GM19452 (cell line): Measurements from ENCODE around the gene IRF2BPL.

Source experiments
- ATAC-seq: cut with Tn5 transposase; IDR thresholded peaks from one replicate; pipeline ENCODE4 v1.9.1; 2021; ENCODE audit not compliant: unreplicated experiment

The IRF2BPL gene

GRCh38 chr14:76993752-76994151, 34.8 kb downstream of the IRF2BPL start:
- no peak for ATAC-seq

GRCh38 chr14:76990084-76990483, 38.4 kb downstream of the IRF2BPL start:
- no peak for ATAC-seq

GRCh38 chr14:76987956-76988520, 40.5 kb downstream of the IRF2BPL start:
- ATAC-seq = no peak

DNA sequence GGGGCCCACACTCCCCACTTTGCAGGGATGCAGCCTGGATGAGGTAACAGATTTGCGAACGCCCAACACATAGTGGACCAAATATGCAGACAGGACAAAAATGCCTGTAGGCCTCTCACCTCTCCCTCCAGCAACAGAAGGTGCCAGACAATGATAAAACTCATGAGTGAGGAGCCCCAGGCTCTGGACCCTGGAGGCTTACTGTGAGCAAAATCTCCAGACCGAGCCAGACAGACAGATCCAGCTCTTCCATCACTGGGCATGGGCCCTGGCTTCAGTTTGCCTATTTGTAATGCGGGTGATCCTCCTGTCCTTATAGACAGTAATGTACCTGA, 42.3 kb downstream of the IRF2BPL start:
- ATAC-seq = no peak

- ATAC-seq = no peak
These were observed 42.8 kb downstream of the IRF2BPL start for GRCh38 chr14:76985540-76986230.

GRCh38 chr14:76984787-76985375, 43.6 kb downstream of the IRF2BPL start:
- ATAC-seq = no peak

- no peak for ATAC-seq
These were observed 44.2 kb downstream of the IRF2BPL start for GRCh38 chr14:76984297-76984696.

- ATAC-seq = no peak
These were observed 46.8 kb downstream of the IRF2BPL start for GRCh38 chr14:76981670-76982069.

DNA sequence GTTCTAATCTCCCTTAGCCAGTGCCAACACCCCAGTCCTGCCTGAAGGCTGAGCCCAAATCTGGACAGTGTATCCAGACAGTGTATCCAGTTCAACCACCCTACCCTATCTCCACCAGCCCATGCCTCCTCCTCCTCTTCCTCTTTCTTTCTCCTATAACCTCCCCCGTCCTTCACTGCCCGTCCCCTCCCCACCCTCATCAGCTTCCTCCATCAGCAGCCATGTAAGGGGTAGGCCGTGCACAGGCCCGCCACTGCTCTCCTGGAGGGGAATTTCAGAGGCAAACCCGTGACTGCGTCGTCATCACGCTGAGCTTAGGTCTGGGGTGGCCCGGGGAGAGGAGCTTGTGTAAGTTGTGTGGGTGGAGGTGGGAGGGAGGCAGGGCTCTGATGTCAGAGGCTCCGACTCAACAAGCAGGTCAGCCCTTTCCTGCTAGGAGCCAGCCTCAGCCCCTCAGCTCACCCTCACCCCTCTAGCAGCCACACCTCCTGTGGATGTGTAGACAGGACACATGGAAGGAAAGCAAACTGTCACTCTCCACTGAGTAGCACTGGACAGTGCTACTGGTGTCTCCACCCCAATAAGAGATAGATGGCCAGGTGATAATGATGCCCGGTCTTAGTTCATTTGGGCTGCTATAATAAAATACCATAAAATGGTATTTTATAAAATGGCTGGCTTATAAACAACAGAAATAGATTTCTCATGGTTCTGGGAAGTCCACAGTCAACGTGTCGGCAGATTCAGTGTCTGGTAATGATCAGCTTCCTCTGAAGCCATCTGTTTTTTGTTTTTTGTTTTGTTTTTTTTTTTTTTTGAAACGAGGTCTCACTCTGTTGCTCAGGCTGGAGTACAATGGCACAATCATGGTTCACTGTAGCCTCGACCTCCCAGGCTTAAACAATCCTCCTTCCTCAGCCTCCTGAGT, 50.5 kb downstream of the IRF2BPL start:
- peak; percentile 93 for ATAC-seq

DNA sequence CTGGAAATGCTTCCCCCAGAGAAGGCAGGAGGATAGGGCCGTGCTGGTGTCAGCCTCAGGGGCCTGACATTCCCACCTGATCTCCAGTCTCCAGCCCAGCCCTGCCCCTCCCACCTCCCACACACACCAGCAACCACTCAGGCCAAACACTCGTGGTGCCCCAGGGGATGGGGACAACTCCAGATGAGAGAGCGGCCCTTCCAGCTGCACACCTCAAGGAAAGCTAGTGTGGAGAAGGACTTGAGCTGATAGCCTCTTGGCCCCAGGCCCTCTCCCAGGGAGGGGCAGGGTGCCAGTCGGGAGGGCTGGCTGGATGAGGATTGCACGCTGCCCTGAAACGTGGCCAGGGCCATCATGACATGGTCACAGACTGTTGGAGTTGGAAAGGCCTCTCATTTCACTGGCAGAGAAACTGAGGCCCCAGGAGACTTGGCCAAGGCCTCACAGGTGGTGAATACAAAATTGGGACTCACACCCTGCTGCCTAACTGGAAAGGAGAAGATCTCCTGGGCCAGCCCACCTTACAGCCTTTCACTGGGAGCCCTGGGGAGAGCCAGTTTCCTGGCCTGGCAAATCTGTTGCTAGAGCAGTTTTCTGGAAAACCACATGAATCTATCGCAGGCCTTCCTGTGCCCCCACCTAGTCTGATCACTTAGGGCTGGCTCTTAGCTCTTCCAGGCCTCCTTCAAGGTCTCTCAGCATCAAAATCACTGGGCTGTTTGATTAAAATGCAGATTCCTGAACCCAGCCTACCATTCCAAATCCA, 52.1 kb downstream of the IRF2BPL start:
- no peak for ATAC-seq

- no peak for ATAC-seq
These were observed 52.7 kb downstream of the IRF2BPL start for GRCh38 chr14:76975812-76976211.

GRCh38 chr14:76975051-76975450, 53.5 kb downstream of the IRF2BPL start:
- ATAC-seq = no peak
